ENCODE measurements around the gene ZNF582. TPM values are rescaled to one million over a fixed set of nuclear protein-coding genes. Genes with fewer than 3 reads are reported as not detected.
"Not testable (repeated sequence)": the region's sequence is repeated elsewhere in the genome, so short reads cannot be mapped to it uniquely, and the experiment has no call there.

ZNF582 gene
- total RNA-seq, 2 donors from 2014 or later, result 2.0 to 2.3 TPM

DNA sequence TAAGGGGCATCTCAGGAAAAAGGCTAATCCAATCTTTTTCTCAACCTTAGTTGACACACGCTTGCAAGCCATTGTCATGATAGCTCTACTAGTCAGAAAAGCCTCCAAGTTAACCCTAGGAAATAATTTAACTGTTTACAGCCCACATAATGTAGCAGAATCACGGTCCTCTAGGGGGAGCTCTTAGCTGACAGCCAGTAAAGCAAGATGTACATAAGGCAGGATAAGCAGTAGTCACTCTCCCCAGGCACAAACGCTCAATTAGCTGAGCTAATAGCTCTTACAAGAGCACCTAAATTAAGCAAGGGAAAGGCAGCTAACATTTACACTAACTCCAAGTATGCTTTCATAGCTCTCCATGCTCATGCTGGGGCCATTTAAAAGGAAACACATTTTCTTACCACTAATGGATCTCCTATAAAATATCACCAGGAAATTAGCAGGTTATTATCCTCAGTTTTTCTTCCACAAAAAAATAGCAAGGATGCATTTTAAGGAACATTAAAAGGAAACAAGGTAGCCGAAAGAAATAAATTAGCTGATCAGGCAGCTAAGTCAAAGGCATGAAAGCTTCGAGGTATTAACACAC lies 45.0 kb downstream of the ZNF582 start:
- TF ChIP-seq, protein P1, sequence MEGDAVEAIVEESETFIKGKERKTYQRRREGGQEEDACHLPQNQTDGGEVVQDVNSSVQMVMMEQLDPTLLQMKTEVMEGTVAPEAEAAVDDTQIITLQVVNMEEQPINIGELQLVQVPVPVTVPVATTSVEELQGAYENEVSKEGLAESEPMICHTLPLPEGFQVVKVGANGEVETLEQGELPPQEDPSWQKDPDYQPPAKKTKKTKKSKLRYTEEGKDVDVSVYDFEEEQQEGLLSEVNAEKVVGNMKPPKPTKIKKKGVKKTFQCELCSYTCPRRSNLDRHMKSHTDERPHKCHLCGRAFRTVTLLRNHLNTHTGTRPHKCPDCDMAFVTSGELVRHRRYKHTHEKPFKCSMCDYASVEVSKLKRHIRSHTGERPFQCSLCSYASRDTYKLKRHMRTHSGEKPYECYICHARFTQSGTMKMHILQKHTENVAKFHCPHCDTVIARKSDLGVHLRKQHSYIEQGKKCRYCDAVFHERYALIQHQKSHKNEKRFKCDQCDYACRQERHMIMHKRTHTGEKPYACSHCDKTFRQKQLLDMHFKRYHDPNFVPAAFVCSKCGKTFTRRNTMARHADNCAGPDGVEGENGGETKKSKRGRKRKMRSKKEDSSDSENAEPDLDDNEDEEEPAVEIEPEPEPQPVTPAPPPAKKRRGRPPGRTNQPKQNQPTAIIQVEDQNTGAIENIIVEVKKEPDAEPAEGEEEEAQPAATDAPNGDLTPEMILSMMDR (IDR thresholded peaks at IDR 0.05), result no peak
- no peak for TF ChIP-seq POLR2A (IDR thresholded peaks at IDR 0.05)
- no peaks in the 10 kb centered on the region for H3K9me3 ChIP-seq
- no peak overlapping the region for H3K27ac ChIP-seq
- ATAC-seq (no peak), DNase-seq (no peak)
- H3K36me3 ChIP-seq (replicated peaks in 1 of 2; ENCODE audit: insufficient read depth in 1 of 2, low read depth in 2 of 2), result no peaks in the 10 kb centered on the region
- H3K4me3 ChIP-seq, result no peak overlapping the region
- WGBS, 2 donors, result 53 to 55% methylated on average over 5 of the region's 5 CpGs
- intact Hi-C loops (cut with DNase I), result no loop called here
- no peaks in the 10 kb centered on the region for H3K4me1 ChIP-seq
- no peaks in the 10 kb centered on the region for H3K27me3 ChIP-seq

DNA sequence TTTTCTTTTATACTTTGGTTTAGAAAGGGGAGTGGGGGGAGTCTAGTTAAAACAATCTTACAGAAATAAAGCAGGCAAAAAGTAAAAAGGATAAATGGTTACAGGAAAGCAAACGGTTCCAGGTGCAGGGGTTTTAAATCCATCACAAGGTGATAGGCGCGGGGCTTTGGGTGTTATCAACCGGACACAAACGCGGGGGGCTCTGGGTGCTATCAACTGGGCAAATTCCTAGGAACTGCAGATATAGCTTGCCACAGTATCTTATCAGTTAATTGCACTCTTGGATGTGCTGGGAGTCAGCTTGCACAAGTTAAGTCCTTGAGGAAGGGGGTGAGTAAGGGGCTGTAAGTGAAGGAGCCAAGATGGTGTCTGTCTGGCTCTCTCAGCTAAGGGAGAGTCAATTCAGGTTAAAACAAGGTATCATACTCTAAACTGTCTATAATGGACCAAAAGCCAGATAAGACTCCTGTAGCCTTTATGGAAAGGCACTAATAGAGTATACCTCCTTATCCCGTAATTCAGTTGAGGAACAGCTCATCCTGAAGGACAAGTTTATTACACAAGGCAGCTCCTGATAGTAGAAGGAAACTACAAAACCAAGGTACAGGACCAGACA lies 46.1 kb downstream of the ZNF582 start:
- no peaks in the 10 kb centered on the region for H3K9me3 ChIP-seq
- H3K27me3 ChIP-seq, result no peaks in the 10 kb centered on the region
- no peak overlapping the region for H3K27ac ChIP-seq
- intact Hi-C loops (cut with DNase I), result no loop called here
- 45 to 49% methylated on average over 7 of the region's 7 CpGs for whole genome bisulfite sequencing, 2 donors
- H3K4me3 ChIP-seq, result no peak overlapping the region
- no peak for TF ChIP-seq POLR2A (IDR thresholded peaks at IDR 0.05)
- TF ChIP-seq, protein P1 (IDR thresholded peaks at IDR 0.05), result no peak
- ATAC-seq, result no peak
- H3K36me3 ChIP-seq (replicated peaks in 1 of 2; ENCODE audit: insufficient read depth in 1 of 2, low read depth in 2 of 2), result no peaks in the 10 kb centered on the region
- DNase-seq, result no peak
- H3K4me1 ChIP-seq, result no peaks in the 10 kb centered on the region

DNA sequence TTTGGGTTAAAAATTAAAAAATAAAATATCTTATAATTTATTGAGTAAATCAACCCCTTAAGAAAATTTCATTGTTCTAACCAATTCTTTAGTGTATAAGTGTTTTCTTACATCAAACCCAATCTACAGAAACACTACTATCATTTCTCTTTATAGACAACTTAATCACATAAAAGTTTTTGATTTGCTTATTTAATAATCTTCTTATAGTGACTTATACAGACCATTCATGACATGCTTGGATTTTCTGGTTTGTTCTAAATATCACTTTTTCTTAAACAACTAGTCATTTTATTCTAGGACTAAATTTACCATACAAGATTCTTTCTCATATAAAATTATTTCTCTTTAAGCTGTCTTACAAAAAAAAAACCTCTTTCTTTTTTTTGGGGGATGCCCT lies 51.4 kb downstream of the ZNF582 start:
- DNase-seq, result no peak
- no peaks in the 10 kb centered on the region for H3K36me3 ChIP-seq (replicated peaks in 1 of 2; ENCODE audit: insufficient read depth in 1 of 2, low read depth in 2 of 2)
- H3K4me1 ChIP-seq, result no peaks in the 10 kb centered on the region
- no peaks in the 10 kb centered on the region for H3K27me3 ChIP-seq
- H3K27ac ChIP-seq, result no peak overlapping the region
- intact Hi-C loops (cut with DNase I), result no loop called here
- no peak for ATAC-seq
- TF ChIP-seq, protein P1 (IDR thresholded peaks at IDR 0.05), result no peak
- no peak for TF ChIP-seq POLR2A (IDR thresholded peaks at IDR 0.05)
- no peaks in the 10 kb centered on the region for H3K9me3 ChIP-seq
- H3K4me3 ChIP-seq, result no peak overlapping the region

DNA sequence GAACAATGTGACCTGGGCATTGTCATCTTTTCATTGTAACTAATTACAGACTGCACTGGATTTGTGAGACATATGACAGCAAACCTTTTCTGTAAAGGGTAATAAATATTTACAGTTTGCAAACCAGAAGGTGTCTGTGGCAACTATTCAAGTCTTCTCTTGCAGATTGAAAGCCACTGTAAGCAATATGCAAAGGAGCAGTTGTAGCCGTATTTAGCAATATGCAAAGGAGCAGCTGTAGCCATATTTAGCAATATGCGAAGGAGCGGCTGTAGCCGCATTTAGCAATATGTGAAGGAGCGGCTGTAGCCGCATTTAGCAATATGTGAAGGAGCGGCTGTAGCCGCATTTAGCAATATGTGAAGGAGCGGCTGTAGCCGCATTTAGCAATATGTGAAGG lies 54.3 kb downstream of the ZNF582 start:
- ATAC-seq, H3K4me1 ChIP-seq: not testable (repeated sequence)
- WGBS, 2 donors, result 90 to 95% methylated on average over 8 of the region's 10 CpGs

DNA sequence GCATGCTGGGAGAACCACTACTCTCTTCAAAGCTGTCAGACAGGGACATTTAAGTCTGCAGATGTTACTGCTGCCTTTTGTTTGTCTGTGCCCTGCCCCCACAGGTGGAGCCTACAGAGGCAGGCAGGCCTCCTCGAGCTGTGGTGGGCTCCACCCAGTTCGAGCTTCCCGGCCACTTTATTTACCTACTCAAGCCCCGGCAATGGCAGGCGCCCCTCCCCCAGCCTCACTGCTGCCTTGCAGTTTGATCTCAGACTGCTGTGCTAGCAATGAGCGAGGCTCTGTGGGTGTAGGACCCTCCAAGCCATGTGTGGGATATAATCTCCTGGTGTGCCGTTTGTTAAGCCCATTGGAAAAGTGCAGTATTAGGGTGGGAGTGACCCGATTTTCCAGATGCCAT lies 56.3 kb downstream of the ZNF582 start:
- H3K4me1 ChIP-seq; H3K27ac ChIP-seq; H3K9me3 ChIP-seq; DNase-seq; H3K36me3 ChIP-seq (replicated peaks in 1 of 2; ENCODE audit: insufficient read depth in 1 of 2, low read depth in 2 of 2); H3K27me3 ChIP-seq; intact Hi-C loops (cut with DNase I); ATAC-seq; H3K4me3 ChIP-seq: not testable (repeated sequence)
- WGBS, 2 donors, result 65 to 66% methylated on average over 4 to 8 of the region's 8 CpGs

More for the DNA sequence above, 54.3 kb downstream of the ZNF582 start:
- H3K36me3 ChIP-seq (replicated peaks in 1 of 2; ENCODE audit: insufficient read depth in 1 of 2, low read depth in 2 of 2); H3K27me3 ChIP-seq; H3K4me3 ChIP-seq; H3K9me3 ChIP-seq; DNase-seq; intact Hi-C loops (cut with DNase I); H3K27ac ChIP-seq: not testable (repeated sequence)

DNA sequence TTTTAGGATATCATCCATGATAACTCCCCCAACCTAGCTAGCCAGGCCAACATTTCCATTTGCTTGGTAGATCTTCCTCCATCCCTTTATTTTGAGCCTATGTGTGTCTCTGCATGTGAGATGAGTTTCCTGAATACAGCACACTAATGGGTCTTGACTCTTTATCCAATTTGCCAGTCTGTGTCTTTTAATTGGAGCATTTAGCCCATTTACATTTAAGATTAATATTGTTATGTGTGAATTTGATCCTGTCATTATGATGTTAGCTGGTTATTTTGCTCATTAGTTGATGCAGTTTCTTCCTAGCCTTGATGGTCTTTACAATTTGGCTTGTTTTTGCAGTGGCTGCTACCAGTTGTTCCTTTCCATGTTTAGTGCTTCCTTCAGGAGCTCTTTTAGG lies 58.0 kb downstream of the ZNF582 start:
- H3K36me3 ChIP-seq (replicated peaks in 1 of 2; ENCODE audit: insufficient read depth in 1 of 2, low read depth in 2 of 2); ATAC-seq; H3K4me1 ChIP-seq; H3K27me3 ChIP-seq; H3K9me3 ChIP-seq; H3K4me3 ChIP-seq; intact Hi-C loops (cut with DNase I); DNase-seq; H3K27ac ChIP-seq: not testable (repeated sequence)

All from body of pancreas (tissue), 4 donors.